Heart right ventricle (tissue), 16 donors: ENCODE results near the gene ADARB1. TPM values are rescaled to one million over a fixed set of nuclear protein-coding genes. Genes with fewer than 3 reads are reported as not detected.

Source experiments
- ATAC-seq, 8 donors: fragments of 200-7000 bp; cut with Tn5 transposase; one replicate each; pipeline ENCODE4 v1.9.1; 2020; ENCODE audit warnings: mild to moderate bottlenecking in 8 of 8, moderate library complexity in 8 of 8, moderate number of reproducible peaks in 1 of 8
- DNase-seq, 2 donors: peaks; one replicate each; pipeline ENCODE4 v3.0.0-alpha.2; 2020
- H3K27ac ChIP-seq, 10 donors: fragments of 200-600 bp; sonication (generic) in 2 of 10; one replicate each; pipeline versions ENCODE4 v1.5.0 to v1.8.0; 2020 to 2022; ENCODE audit warnings: mild to moderate bottlenecking in 3 of 10
- H3K27me3 ChIP-seq, 7 donors: fragments of 200-600 bp; one replicate each; pipeline ENCODE4 v1.8.0; 2021 to 2022; ENCODE audit warnings: mild to moderate bottlenecking in 2 of 7
- H3K36me3 ChIP-seq, 9 donors: fragments of 200-600 bp; sonication (generic) in 1 of 9; one replicate each; pipeline versions ENCODE4 v1.5.0 to v1.8.0; 2020 to 2022; ENCODE audit warnings: mild to moderate bottlenecking in 2 of 9
- H3K4me1 ChIP-seq, 9 donors: fragments of 200-600 bp; sonication (generic) in 1 of 9; one replicate each; pipeline versions ENCODE4 v1.5.0 to v1.8.0; 2020 to 2022; ENCODE audit warnings: mild to moderate bottlenecking in 4 of 9
- H3K4me3 ChIP-seq, 10 donors: fragments of 200-600 bp; sonication (generic) in 2 of 10; one replicate each; pipeline versions ENCODE4 v1.5.0 to v1.8.0; 2020 to 2022; ENCODE audit warnings: mild to moderate bottlenecking in 7 of 10, moderate library complexity in 2 of 10
- H3K9me3 ChIP-seq, 11 donors: fragments of 200-600 bp in 10 of 11; sonication (generic) in 2 of 11; one replicate each; pipeline versions ENCODE4 v1.5.0 to v1.8.0; 2013 to 2022; ENCODE audit warnings: mild to moderate bottlenecking in 2 of 11, control low read depth in 1 of 11, moderate library complexity in 1 of 11
- WGBS, 2 donors: extraction: QIAGEN DNeasy Blood & Tissue Kit; methylation state at CpG; one replicate each; pipeline ENCODE4 v1.1.7; 2013; ENCODE audit warnings: inconsistent platforms in 1 of 2; 5-methylcytosine and 5-hydroxymethylcytosine counted together
- intact Hi-C, 10 donors: fragments of 100-400 bp; cut with DNase I; formaldehyde crosslinking; loops; one replicate each; pipeline versions ENCODE4 v1.11.1 to v1.14.2; 2022
- polyA plus RNA-seq, 2 donors: library from polyadenylated mRNA; stranded (reverse); fragments of 200-250 nt; gene quantifications; one replicate each; pipeline ENCODE4 v1.2.3, GENCODE V29; 2013
- total RNA-seq, 10 donors: library from RNA; stranded (reverse); fragmentation: NEBNext Ultra II Directional in 3 of 10; extraction: Animal tissue kit (Norgen Biotek cat#: 25700) in 3 of 10; gene quantifications; one replicate each; pipeline versions ENCODE4 v1.2.1 to v1.2.4, GENCODE V29; 2021 to 2023
- TF ChIP-seq, protein P1 (sequence below), 9 donors: fragments of 200-600 bp; sonication (generic) in 2 of 9; IDR thresholded peaks; one replicate each; pipeline versions ENCODE4 v1.5.0 to v1.8.0; 2021 to 2022; ENCODE audit warnings: antibody characterized with exemption in 9 of 9, mild to moderate bottlenecking in 5 of 9, moderate library complexity in 1 of 9
- donor health status: Arrhythmogenic right ventricular cardiomyopathy.
- donor health status: ischemic (EF 13 %, LVEDD 7.1; RV severe dilation, severe dysfunction).
- donor health status: healthy with polysubstance abuse.
- donor health status: DM: no; HTN: yes; CAD: no.
- donor health status: DM: no; HTN: no; CAD: no.
- donor health status: ischemic (EF 25% LVEDD 6.9; RV normal size, moderate dysfunction).
- donor health status: ischemic (EF 25% LVEDD 5.7; RV mildly dilated, moderate dysfunction).
- donor health status: healthy.
- donor health status: DM: yes; HTN: yes; CAD: no.
- donor health status: Ischemic cardiomyopathy.
- donor health status: ischemic (EF 35%, LVEDD 5.7; RV mildly dilated, moderate dysfunction).
- donor health status: nonischemic (EF 11% LVEDD 7.7; RV severe dilation, severe dysfunction).
- donor health status: DM: yes; HTN: yes; CAD: no.
- donor health status: PGD.
- donor health status: ischemic (EF 29% LVEDD 5.4; RV normal size, mild dysfunction).
- donor health status: nonischemic (EF 23%, LVEDD 6.1; RV moderate dilation, normal function).

The ADARB1 gene
- total and polyA plus RNA-seq, 12 donors = 7.4 to 21.2 (median 13.5) TPM

GRCh38 chr21:45069085-45069484 lies 5.3 kb upstream of the ADARB1 start:
- DNase-seq (no peak), ATAC-seq (no peak)
- H3K4me1 ChIP-seq = peaks cover 3 to 21% (median 13%) of the 10 kb centered on the region in 9 donors
- intact Hi-C loops = loop anchor here in 1 of 10 donors (5.0 kb wide), 1 partner anchor 52 kb away; no protein-coding TSS in a partner anchor
- WGBS, 2 donors = 78 to 88% methylated on average over 11 of the region's 11 CpGs
- H3K36me3 ChIP-seq = no peaks in the 10 kb centered on the region
- H3K4me3 ChIP-seq = no peak overlapping the region
- H3K27me3 ChIP-seq = no peaks in the 10 kb centered on the region
- no peak overlapping the region for H3K27ac ChIP-seq
- TF ChIP-seq, protein P1, sequence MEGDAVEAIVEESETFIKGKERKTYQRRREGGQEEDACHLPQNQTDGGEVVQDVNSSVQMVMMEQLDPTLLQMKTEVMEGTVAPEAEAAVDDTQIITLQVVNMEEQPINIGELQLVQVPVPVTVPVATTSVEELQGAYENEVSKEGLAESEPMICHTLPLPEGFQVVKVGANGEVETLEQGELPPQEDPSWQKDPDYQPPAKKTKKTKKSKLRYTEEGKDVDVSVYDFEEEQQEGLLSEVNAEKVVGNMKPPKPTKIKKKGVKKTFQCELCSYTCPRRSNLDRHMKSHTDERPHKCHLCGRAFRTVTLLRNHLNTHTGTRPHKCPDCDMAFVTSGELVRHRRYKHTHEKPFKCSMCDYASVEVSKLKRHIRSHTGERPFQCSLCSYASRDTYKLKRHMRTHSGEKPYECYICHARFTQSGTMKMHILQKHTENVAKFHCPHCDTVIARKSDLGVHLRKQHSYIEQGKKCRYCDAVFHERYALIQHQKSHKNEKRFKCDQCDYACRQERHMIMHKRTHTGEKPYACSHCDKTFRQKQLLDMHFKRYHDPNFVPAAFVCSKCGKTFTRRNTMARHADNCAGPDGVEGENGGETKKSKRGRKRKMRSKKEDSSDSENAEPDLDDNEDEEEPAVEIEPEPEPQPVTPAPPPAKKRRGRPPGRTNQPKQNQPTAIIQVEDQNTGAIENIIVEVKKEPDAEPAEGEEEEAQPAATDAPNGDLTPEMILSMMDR (IDR thresholded peaks at IDR 0.05) = no peak
- H3K9me3 ChIP-seq = no peaks in the 10 kb centered on the region

DNA sequence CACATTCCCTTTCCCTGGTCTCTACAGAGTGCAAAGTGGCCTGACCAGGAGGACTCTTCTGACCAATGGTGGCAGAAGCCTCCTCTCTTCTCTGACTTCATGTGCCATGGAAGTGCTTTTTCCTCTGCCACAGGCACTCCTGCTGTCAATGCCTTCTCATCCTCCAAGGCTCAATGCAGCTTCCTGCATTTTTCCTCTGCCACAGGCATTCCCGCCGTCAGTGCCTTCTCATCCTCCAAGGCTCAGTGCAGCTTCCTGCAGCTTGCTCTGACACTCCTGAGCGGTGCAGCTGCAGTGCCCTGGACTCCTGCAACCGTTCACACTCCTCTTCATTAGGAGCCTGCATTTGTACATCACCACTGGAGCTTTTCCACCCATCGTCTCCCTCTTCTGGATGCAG lies 4.7 kb upstream of the ADARB1 start:
- H3K4me3 ChIP-seq = no peak overlapping the region
- H3K4me1 ChIP-seq = peaks cover 3 to 14% (median 7%) of the 10 kb centered on the region in 9 donors
- H3K27me3 ChIP-seq = no peaks in the 10 kb centered on the region
- WGBS, 2 donors = 81 to 86% methylated on average over 5 of the region's 5 CpGs
- TF ChIP-seq, protein P1 (IDR thresholded peaks at IDR 0.05) = no peak
- no peak for DNase-seq
- H3K36me3 ChIP-seq = no peaks in the 10 kb centered on the region
- intact Hi-C loops = loop anchor here in 4 of 10 donors (5.0 to 10.0 kb wide), 6 partner anchors 52 to 115 kb away; no protein-coding TSS in a partner anchor
- H3K9me3 ChIP-seq = no peaks in the 10 kb centered on the region
- no peak overlapping the region for H3K27ac ChIP-seq
- no peak for ATAC-seq

DNA sequence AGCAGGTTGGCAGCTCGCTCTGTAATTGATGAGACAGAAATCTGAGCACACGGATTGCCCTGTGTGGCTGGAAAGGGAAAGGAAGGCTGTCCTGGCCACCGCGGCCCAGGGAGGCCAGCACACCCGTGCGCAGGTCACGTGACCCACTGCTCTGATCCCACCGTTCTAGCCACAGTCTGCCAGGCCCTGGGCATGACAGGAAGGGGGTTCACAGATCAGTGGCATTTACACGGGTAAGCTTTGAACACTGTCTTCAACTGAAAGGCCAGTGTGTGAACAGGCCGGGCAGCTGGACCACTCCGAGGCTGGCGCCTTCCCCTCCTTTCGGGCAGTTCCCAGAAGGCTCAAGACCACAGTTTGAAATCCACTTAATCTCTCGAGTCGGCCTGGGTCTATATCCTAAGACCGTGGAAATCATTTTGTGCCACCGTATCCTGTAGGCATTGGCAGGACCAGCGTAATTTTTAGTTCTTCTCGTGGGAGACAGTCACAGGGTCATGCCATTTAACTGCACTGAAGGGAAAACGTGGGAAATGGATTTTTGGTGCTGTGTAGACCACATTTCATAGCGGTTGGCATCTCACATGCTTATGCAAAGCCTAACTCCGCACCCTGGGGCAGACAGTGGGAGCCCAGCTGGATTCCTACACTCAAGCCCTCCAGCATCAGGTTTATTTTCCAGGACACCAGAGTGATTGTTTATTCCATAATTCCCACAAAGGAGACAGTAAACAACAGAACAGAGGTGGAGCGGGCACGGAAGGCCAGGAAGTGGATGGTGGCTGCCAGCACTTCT lies 3.1 kb upstream of the ADARB1 start:
- H3K27ac ChIP-seq = no peak overlapping the region
- ATAC-seq (no peak), DNase-seq (no peak)
- no peaks in the 10 kb centered on the region for H3K9me3 ChIP-seq
- peaks cover 4 to 20% (median 19%) of the 10 kb centered on the region in 9 donors for H3K4me1 ChIP-seq
- H3K36me3 ChIP-seq = no peaks in the 10 kb centered on the region
- no peak overlapping the region for H3K4me3 ChIP-seq
- WGBS, 2 donors = 87 to 88% methylated on average over 24 of the region's 24 CpGs
- peaks cover 0 to 8% (median 0%) of the 10 kb centered on the region in 7 donors for H3K27me3 ChIP-seq
- intact Hi-C loops = loop anchor here in 4 of 10 donors (5.0 to 10.0 kb wide), 5 partner anchors 54 to 116 kb away; no protein-coding TSS in a partner anchor
- TF ChIP-seq, protein P1 (IDR thresholded peaks at IDR 0.05) = no peak

- 95 to 97% methylated on average over 32 of the region's 32 CpGs for WGBS, 2 donors
- no peaks in the 10 kb centered on the region for H3K36me3 ChIP-seq
- peaks cover 4 to 28% (median 24%) of the 10 kb centered on the region in 9 donors for H3K4me1 ChIP-seq
- no peaks in the 10 kb centered on the region for H3K9me3 ChIP-seq
- TF ChIP-seq, protein P1 (IDR thresholded peaks at IDR 0.05) = no peak
- no peak for DNase-seq
- intact Hi-C loops = loop anchor here in 4 of 10 donors (5.0 to 10.0 kb wide), 5 partner anchors 53 to 117 kb away; no protein-coding TSS in a partner anchor
- H3K27me3 ChIP-seq = peaks cover 0 to 8% (median 0%) of the 10 kb centered on the region in 7 donors
- no peak overlapping the region for H3K27ac ChIP-seq
- ATAC-seq = no peak
- no peak overlapping the region for H3K4me3 ChIP-seq
Measured at GRCh38 chr21:45071874-45072737, 2.3 kb upstream of the ADARB1 start.
